Glutamatergic neuron (in vitro differentiated cells): Measurements from ENCODE around the gene MYPN. TPM values are rescaled to one million over a fixed set of nuclear protein-coding genes. Genes with fewer than 3 reads are reported as not detected.

ENCODE experiments used
- DNase-seq: peaks from one replicate; pipeline ENCODE4 v3.0.0; 2022
- H3K27ac Mint-ChIP-seq: one replicate; pipeline ENCODE4 v1.8.0; 2020; ENCODE audit warnings: mild to moderate bottlenecking, mixed read lengths, inconsistent platforms; ENCODE audit not compliant: unreplicated experiment
- H3K27me3 Mint-ChIP-seq: one replicate; pipeline ENCODE4 v1.8.0; 2020; ENCODE audit warnings: mild to moderate bottlenecking, moderate library complexity, mixed read lengths, inconsistent platforms; ENCODE audit not compliant: unreplicated experiment
- H3K36me3 Mint-ChIP-seq: one replicate; pipeline ENCODE4 v1.8.0; 2020; ENCODE audit warnings: mild to moderate bottlenecking, mixed read lengths, inconsistent platforms; ENCODE audit not compliant: unreplicated experiment
- H3K4me1 Mint-ChIP-seq: one replicate; pipeline ENCODE4 v1.8.0; 2020; ENCODE audit warnings: mild to moderate bottlenecking, low read depth, mixed read lengths, inconsistent platforms; ENCODE audit not compliant: unreplicated experiment
- H3K4me3 Mint-ChIP-seq: one replicate; pipeline ENCODE4 v1.8.0; 2020; ENCODE audit warnings: mild to moderate bottlenecking, mixed read lengths, inconsistent platforms; ENCODE audit not compliant: unreplicated experiment
- H3K9me3 Mint-ChIP-seq: one replicate; pipeline ENCODE4 v1.8.0; 2020; ENCODE audit warnings: mild to moderate bottlenecking, moderate library complexity, mixed read lengths, inconsistent platforms; ENCODE audit not compliant: unreplicated experiment
- total RNA-seq: library from RNA; stranded (reverse); fragmentation: NEBNext Ultra II Directional; extraction: Animal tissue kit (Norgen Biotek cat#: 25700); gene quantifications from one replicate; pipeline ENCODE4 v1.2.1, GENCODE V29; 2021; ENCODE audit not compliant: unreplicated experiment
- TF ChIP-seq, protein P1 (sequence below): fragments of 200-600 bp; sonication (generic); IDR thresholded peaks from one replicate; pipeline ENCODE4 v1.5.0; 2021; ENCODE audit not compliant: partially characterized antibody, unreplicated experiment

The MYPN gene
- total RNA-seq, 1 donor from 2014 or later = not detected

- no peak overlapping the region for H3K4me3 Mint-ChIP-seq
- H3K27ac Mint-ChIP-seq = no peak overlapping the region
- no peaks in the 10 kb centered on the region for H3K9me3 Mint-ChIP-seq
- no peaks in the 10 kb centered on the region for H3K36me3 Mint-ChIP-seq
- peaks cover 3% of the 10 kb centered on the region for H3K4me1 Mint-ChIP-seq
- DNase-seq = no peak
- TF ChIP-seq, protein P1, sequence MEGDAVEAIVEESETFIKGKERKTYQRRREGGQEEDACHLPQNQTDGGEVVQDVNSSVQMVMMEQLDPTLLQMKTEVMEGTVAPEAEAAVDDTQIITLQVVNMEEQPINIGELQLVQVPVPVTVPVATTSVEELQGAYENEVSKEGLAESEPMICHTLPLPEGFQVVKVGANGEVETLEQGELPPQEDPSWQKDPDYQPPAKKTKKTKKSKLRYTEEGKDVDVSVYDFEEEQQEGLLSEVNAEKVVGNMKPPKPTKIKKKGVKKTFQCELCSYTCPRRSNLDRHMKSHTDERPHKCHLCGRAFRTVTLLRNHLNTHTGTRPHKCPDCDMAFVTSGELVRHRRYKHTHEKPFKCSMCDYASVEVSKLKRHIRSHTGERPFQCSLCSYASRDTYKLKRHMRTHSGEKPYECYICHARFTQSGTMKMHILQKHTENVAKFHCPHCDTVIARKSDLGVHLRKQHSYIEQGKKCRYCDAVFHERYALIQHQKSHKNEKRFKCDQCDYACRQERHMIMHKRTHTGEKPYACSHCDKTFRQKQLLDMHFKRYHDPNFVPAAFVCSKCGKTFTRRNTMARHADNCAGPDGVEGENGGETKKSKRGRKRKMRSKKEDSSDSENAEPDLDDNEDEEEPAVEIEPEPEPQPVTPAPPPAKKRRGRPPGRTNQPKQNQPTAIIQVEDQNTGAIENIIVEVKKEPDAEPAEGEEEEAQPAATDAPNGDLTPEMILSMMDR = no peak
- H3K27me3 Mint-ChIP-seq = no peaks in the 10 kb centered on the region
These were observed 26.9 kb downstream of the MYPN start for GRCh38 chr10:68135922-68136792.

DNA sequence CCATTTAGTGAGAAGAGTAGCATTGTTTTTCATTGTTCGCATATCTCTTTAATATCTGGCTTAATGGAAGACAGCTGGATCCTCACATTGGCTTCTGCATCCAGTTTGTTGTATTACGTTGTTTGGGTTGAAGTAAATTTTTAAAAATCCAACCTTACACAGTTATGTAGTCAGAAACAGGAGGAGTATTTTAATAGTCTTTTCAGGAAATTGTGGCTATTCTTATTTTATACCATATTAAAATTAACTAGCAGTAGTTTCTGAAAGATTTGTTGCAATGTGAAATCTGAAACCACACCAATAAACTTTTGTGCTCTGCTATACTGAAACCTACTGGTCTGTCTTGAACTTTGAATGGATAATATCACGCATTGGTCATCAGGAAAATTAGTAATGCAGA, 27.9 kb downstream of the MYPN start:
- H3K4me3 Mint-ChIP-seq = no peak overlapping the region
- no peaks in the 10 kb centered on the region for H3K36me3 Mint-ChIP-seq
- peaks cover 3% of the 10 kb centered on the region for H3K4me1 Mint-ChIP-seq
- no peaks in the 10 kb centered on the region for H3K27me3 Mint-ChIP-seq
- no peak overlapping the region for H3K27ac Mint-ChIP-seq
- H3K9me3 Mint-ChIP-seq = no peaks in the 10 kb centered on the region
- TF ChIP-seq, protein P1 = no peak
- DNase-seq = no peak

GRCh38 chr10:68138526-68138925, 29.2 kb downstream of the MYPN start:
- DNase-seq = no peak
- H3K4me3 Mint-ChIP-seq = no peak overlapping the region

DNA sequence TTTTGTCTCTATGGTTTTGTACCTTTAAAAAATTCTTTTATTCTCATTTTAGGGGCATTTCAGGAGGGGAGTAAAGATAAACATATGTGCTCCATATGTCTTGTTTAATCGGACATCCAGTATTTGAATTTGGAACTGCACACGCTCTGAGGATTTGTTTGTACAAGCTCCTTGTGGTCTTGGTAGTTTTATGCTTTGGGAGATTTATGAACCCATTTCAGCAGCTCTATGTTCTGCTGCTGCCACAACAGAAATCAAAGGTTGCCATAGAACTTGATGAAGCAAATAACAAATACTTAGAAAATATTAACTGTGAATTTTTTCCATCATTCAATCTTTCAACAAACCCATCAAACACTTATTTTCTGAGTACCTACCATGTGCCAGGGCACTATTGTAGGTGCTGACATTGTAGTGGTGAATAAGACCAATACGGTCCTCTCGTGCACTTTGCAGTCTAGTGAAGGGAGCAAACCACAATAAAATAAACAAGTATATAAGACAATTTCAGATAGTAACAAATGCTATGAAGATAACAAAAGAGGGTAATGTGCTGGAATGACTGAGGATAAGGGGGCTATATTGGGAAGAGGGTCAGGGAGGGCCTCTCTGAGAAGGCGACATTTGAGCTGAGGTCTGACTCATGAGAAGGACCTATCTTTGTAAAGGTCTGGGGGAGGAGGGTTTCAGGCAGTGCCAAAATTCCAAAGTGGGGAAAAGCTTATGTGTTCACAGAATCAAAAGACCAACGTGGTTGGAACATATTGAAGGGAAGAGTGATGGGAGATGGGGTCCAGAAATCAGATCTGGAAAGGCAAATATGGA, 30.4 kb downstream of the MYPN start:
- Mint-ChIP-seq H3K27ac (no peak overlapping the region), H3K27me3 (no peaks in the 10 kb centered on the region), H3K36me3 (no peaks in the 10 kb centered on the region), H3K4me1 (peaks cover 3% of the 10 kb centered on the region), H3K9me3 (no peaks in the 10 kb centered on the region), H3K4me3 (no peak overlapping the region)
- no peak for DNase-seq
- TF ChIP-seq, protein P1 = no peak

More at GRCh38 chr10:68138526-68138925, 29.2 kb downstream of the MYPN start:
- no peaks in the 10 kb centered on the region for H3K36me3 Mint-ChIP-seq
- H3K9me3 Mint-ChIP-seq = no peaks in the 10 kb centered on the region
- H3K27me3 Mint-ChIP-seq = no peaks in the 10 kb centered on the region
- TF ChIP-seq, protein P1 = no peak
- H3K27ac Mint-ChIP-seq = no peak overlapping the region
- H3K4me1 Mint-ChIP-seq = peaks cover 3% of the 10 kb centered on the region

GRCh38 chr10:68142761-68143160, 33.5 kb downstream of the MYPN start:
- Mint-ChIP-seq H3K27me3 (no peaks in the 10 kb centered on the region), H3K9me3 (no peaks in the 10 kb centered on the region), H3K27ac (no peak overlapping the region), H3K36me3 (no peaks in the 10 kb centered on the region), H3K4me3 (no peak overlapping the region), H3K4me1 (peaks cover 3% of the 10 kb centered on the region)
- DNase-seq = no peak
- TF ChIP-seq, protein P1 = no peak
